ENCODE results near the gene MCC. TPM values are rescaled to one million over a fixed set of nuclear protein-coding genes. Genes with fewer than 3 reads are reported as not detected.

MCC gene
- total and polyA plus RNA-seq, 2 of the 4 experiments (the other 2 are of a cell fraction), result 5.0 to 20.6 TPM

DNA sequence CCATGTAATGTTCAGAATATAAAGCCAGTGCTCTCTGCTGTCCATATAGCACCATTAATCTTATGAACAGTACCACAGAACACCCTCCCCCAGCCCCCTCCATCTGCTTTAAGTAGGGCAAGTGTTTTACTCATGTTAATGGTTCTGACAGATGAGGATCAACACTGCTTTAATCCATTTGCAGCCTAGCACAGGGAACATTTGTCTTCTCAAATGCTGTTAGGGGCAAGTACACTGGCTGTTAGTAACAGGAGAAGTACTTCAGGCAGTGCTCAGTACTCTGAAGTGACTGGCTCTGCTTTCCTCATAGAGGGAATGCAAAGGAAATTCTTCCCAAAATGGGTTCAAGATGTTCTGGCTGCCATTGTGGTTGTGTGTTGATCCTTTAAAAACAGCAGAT is 309.1 kb downstream of the MCC start:
- CTCF ChIA-PET, result no interaction called here
- no peak for DNase-seq

More for the DNA sequence above, 309.1 kb downstream of the MCC start:
- POLR2A ChIA-PET (ENCODE audit: unreplicated experiment), result no interaction called here
- Histone ChIP-seq H4K8ac (ENCODE audit: low read depth in 2 of 2, low read length in 2 of 2) (no peak overlapping the region), H2AK9ac (replicated peaks; ENCODE audit: low read depth, low read length, poor library complexity) (no peak overlapping the region), H3K27ac (ENCODE audit: insufficient read depth, low read length) (no peak overlapping the region), H3K23ac (ENCODE audit: low read depth, low read length) (no peak overlapping the region), H3K56ac (ENCODE audit: extremely low read depth, insufficient read depth, low read length) (no peak overlapping the region), H3K4me1 (ENCODE audit: control insufficient read depth, insufficient read depth, low read length) (peaks cover 5% of the 10 kb centered on the region), H2BK5ac (ENCODE audit: low read depth, low read length, poor library complexity, severe bottlenecking) (no peak overlapping the region), H3K36me3 (ENCODE audit: control insufficient read depth, insufficient read depth, low read length) (peaks cover 2% of the 10 kb centered on the region; the same call in 1 of the 2 replicates), H3K9me3 (ENCODE audit: control insufficient read depth, insufficient read depth, low read length) (no peaks in the 10 kb centered on the region), H4K20me1 (ENCODE audit: insufficient read depth, low read length) (peaks cover 3% of the 10 kb centered on the region; the same call in 1 of the 2 replicates), H2BK120ac (ENCODE audit: low read depth, low read length) (no peak overlapping the region), H4K5ac (ENCODE audit: low read depth, low read length) (no peak overlapping the region), H2AK5ac (ENCODE audit: low read depth, low read length) (no peak overlapping the region), H3K14ac (replicated peaks; ENCODE audit: low read depth, low read length) (no peak overlapping the region), H3K4ac (ENCODE audit: low read depth, low read length) (no peak overlapping the region), H3K9ac (ENCODE audit: low read depth, low read length) (no peak overlapping the region), H3K18ac (ENCODE audit: low read depth, low read length) (no peak overlapping the region), H3K4me2 (ENCODE audit: low read depth, low read length) (no peak overlapping the region), H4K91ac (ENCODE audit: insufficient read depth, low read depth, low read length) (no peak overlapping the region), H2BK20ac (ENCODE audit: low read depth, low read length) (no peak overlapping the region), H2AFZ (replicated peaks; ENCODE audit: low read length, poor library complexity) (no peak overlapping the region), H2BK15ac (ENCODE audit: low read depth, low read length) (no peak overlapping the region), H3K4me3 (ENCODE audit: insufficient read depth, low read depth, low read length) (no peak overlapping the region), H3K9me1 (ENCODE audit: insufficient read depth, low read length) (peaks cover 4% of the 10 kb centered on the region; the same call in 1 of the 2 replicates), H3K79me1 (ENCODE audit: low read depth in 1 of 2, low read length in 2 of 2) (peaks cover 4 to 13% of the 10 kb centered on the region in 2 experiments; a peak in 3 of 4 replicates), H3K27me3 (ENCODE audit: control insufficient read depth, insufficient read depth, low read length) (no peaks in the 10 kb centered on the region)
- intact Hi-C loops (cut with micrococcal nuclease), result no loop called here
- in situ Hi-C loops (cut with MboI; ENCODE audit: low sequenced_read_pairs), result no loop called here
- TF ChIP-seq FOS (IDR thresholded peaks at IDR 0.05; ENCODE audit: low read depth, low read length) (no peak), POLR2A (IDR thresholded peaks at IDR 0.05; ENCODE audit: low read depth, low read length) (no peak), CHD1 (IDR thresholded peaks at IDR 0.05; ENCODE audit: low read depth, low read length) (no peak), USF2 (IDR thresholded peaks at IDR 0.05; ENCODE audit: low read depth, low read length) (no peak)
- TF ChIP-seq, protein P1, sequence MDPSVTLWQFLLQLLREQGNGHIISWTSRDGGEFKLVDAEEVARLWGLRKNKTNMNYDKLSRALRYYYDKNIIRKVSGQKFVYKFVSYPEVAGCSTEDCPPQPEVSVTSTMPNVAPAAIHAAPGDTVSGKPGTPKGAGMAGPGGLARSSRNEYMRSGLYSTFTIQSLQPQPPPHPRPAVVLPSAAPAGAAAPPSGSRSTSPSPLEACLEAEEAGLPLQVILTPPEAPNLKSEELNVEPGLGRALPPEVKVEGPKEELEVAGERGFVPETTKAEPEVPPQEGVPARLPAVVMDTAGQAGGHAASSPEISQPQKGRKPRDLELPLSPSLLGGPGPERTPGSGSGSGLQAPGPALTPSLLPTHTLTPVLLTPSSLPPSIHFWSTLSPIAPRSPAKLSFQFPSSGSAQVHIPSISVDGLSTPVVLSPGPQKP (IDR thresholded peaks at IDR 0.05; ENCODE audit: borderline replicate concordance, low read depth, low read length), result no peak
- BruUV-seq (replicated peaks), result no TSS peak
- dilution Hi-C loops (cut with HindIII; ENCODE audit: low sequenced_read_pairs, unreplicated experiment), result no loop called here
- no peak for ATAC-seq (ENCODE audit: low read depth)
